ENCODE results near the gene ZNF573. TPM values are rescaled to one million over a fixed set of nuclear protein-coding genes. Genes with fewer than 3 reads are reported as not detected.
"Not testable (repeated sequence)": the region's sequence is repeated elsewhere in the genome, so short reads cannot be mapped to it uniquely, and the experiment has no call there.

Gene ZNF573
- total RNA-seq (7.4 TPM), polyA plus RNA-seq (1.8 TPM)
- long read RNA-seq, donor 1 = 0 reads
- long read RNA-seq, donor 2, partial matches to known transcripts = 49 of 49 reads
- long read RNA-seq, donor 2, other reads (novel, unspliced or antisense) = 0 of 49 reads
- long read RNA-seq, donor 3, partial matches to known transcripts = 21 of 21 reads
- long read RNA-seq, donor 3, other reads (novel, unspliced or antisense) = 0 of 21 reads
- long read RNA-seq, donor 4, partial matches to known transcripts = 23 of 23 reads
- long read RNA-seq, donor 4, other reads (novel, unspliced or antisense) = 0 of 23 reads
- long read RNA-seq, donor 5, partial matches to known transcripts = 0 of 2 reads
- long read RNA-seq, donor 5, other reads (novel, unspliced or antisense) = 0 of 2 reads
- long read RNA-seq, donor 6, partial matches to known transcripts = 18 of 18 reads
- long read RNA-seq, donor 6, other reads (novel, unspliced or antisense) = 0 of 18 reads
- long read RNA-seq, donor 7, partial matches to known transcripts = 20 of 20 reads
- long read RNA-seq, donor 7, other reads (novel, unspliced or antisense) = 0 of 20 reads
- long read RNA-seq, donor 8 = 0 reads
- long read RNA-seq, donor 9, partial matches to known transcripts = 10 of 11 reads
- long read RNA-seq, donor 9, other reads (novel, unspliced or antisense) = 0 of 11 reads
- long read RNA-seq, donor 10 = 0 reads

DNA sequence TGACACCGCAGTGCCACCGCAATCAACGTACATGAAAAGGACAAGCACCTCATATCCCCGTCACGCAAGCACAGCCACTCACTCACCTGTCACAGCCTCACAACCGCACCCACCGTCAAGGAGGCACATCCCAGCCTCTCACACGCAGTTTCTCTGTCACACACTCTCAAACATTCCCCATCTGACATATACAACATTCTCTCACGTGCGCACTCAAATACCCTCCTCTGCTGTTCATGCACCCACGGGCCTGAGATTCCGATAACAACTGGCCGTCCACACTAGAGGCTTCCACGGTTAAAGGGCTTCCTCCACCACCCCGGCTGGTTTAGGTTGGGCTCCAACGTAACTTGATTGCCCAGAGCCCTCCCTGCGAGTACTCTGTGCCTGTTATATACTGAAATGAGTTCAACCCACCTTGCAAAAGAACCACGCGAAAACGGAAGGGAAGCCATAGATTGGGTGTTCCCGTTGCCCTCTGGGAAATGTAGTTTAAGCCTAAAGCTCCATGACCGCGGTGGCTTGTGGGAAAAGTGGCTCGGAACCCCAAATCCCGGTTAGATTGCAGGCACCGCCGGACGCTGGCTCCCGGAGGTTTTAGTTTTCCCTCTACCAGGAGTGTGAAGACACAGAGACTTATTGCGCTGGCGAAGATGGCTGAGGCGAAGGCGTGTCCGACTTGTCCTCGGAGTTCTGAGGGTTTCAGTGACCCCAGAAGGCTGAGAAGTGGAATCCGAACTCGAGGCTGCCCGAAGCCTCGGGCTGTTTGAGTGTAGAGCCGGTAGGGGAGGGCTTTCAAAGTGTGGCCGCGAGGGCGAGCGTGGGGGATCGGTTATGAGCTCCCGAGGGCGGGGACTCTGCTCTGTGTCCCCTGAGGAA is at the start of gene ZNF573:
Gene ZNF573 (minus strand): TSS at position 460 of the 879 bp plus-strand sequence. CDS start 5,857 bp downstream, outside the sequence.
- Histone ChIP-seq H3K36me3 (ENCODE audit: control insufficient read depth in 2 of 2, insufficient read depth in 2 of 2, low read length in 1 of 2) (no peaks in the 10 kb centered on the region), H3K4me3 (ENCODE audit: low read length in 2 of 2) (peak within 1 kb of the TSS; percentile 71 to 82), H3K4me1 (ENCODE audit: control insufficient read depth in 2 of 2, insufficient read depth in 2 of 2, low read length in 2 of 2) (peaks cover 0 to 3% of the 10 kb centered on the region in 2 donors), H3K27me3 (ENCODE audit: control insufficient read depth in 2 of 2, insufficient read depth in 1 of 2, low read length in 1 of 2) (no peaks in the 10 kb centered on the region), H3K27ac (ENCODE audit: low read depth in 1 of 2, low read length in 1 of 2) (peak within 1 kb of the TSS; percentile 90 to 94), H3K9me3 (ENCODE audit: control insufficient read depth in 2 of 2, insufficient read depth in 1 of 2, low read length in 1 of 2) (peaks cover 0 to 1% of the 10 kb centered on the region in 2 donors)
- under 1% methylated on average over 47 of the region's 47 CpGs for WGBS
- DNase-seq (ENCODE audit: low read depth in 6 of 9, low spot score in 9 of 9) = peak; percentile 73 to 96 (median 89)

DNA sequence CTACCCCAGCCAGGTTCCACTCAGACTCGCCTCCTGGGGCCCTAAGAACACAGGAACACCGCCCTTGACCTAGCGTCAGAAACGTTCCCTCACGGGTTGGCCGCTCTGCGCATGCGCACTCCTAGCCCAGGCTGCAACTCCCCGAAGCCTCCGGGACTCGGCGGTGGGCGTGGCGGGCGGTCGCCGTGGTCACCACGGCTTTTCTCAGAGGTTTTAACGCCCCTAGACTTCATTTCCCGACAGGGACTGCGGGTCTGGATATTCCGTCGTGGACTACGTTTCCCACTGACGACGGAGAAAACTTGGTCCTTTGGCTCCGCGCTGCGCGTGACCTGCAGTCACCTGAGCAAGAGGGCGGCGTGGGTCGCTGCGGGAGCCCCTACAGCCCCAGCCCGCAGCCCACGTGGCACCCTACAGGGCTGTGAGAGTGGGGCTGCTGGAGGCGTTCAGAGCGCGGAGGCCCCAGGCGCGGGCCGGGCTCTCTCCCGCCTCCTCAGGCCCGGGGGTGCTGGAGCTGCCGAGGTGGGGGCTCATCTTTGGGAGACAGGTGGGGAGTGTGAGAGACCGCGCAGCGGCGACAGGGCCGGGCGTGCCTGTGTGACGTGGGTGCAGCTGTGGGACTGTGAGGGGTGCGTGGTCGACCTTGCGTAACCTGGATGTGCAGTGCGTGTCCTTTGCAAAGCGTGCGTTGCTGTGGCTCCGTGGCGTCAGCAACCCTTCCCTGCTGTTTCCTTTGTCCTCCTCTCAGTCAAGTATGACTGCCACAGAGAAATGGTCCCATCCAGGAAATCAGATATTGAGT is 38.0 kb upstream of the ZNF573 start:
- Histone ChIP-seq H3K27me3 (ENCODE audit: control insufficient read depth in 2 of 2, insufficient read depth in 1 of 2, low read length in 1 of 2) (peaks cover 0 to 3% of the 10 kb centered on the region in 2 donors), H3K36me3 (ENCODE audit: control insufficient read depth in 2 of 2, insufficient read depth in 2 of 2, low read length in 1 of 2) (no peaks in the 10 kb centered on the region), H3K27ac (ENCODE audit: low read depth in 1 of 2, low read length in 1 of 2) (no peak overlapping the region), H3K4me1 (ENCODE audit: control insufficient read depth in 2 of 2, insufficient read depth in 2 of 2, low read length in 2 of 2) (no peaks in the 10 kb centered on the region), H3K9me3 (ENCODE audit: control insufficient read depth in 2 of 2, insufficient read depth in 1 of 2, low read length in 1 of 2) (peaks cover 2 to 16% of the 10 kb centered on the region in 2 donors), H3K4me3 (ENCODE audit: low read length in 2 of 2) (peak overlapping the region; percentile 27 to 30)
- peak in 2 of 9 donors; percentile 15 to 28 for DNase-seq (ENCODE audit: low read depth in 6 of 9, low spot score in 9 of 9)
- 7% methylated on average over 60 of the region's 60 CpGs for WGBS

DNA sequence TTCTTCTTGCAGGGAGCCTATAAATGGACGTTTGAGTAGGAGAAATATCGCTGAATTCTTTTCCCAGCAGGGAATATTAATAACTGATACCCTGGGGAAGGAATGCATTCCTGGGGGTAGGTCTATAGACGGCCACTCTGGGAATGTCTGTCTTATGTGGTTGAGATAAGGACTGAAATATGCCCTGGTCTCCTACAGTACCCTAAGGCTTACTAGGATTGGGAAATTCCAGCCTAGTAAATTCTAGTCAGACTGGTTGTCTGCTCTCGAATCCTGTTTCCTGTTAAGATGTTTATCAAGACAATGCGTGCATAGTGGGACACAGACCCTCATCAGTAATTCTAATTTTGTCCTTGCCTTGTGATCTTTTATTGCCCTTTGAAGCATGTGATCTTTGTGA is 36.2 kb upstream of the ZNF573 start:
- H3K4me3 ChIP-seq (ENCODE audit: low read length in 2 of 2); H3K27me3 ChIP-seq (ENCODE audit: control insufficient read depth in 2 of 2, insufficient read depth in 1 of 2, low read length in 1 of 2); H3K36me3 ChIP-seq (ENCODE audit: control insufficient read depth in 2 of 2, insufficient read depth in 2 of 2, low read length in 1 of 2); H3K27ac ChIP-seq (ENCODE audit: low read depth in 1 of 2, low read length in 1 of 2); DNase-seq (ENCODE audit: low read depth in 6 of 9, low spot score in 9 of 9); H3K4me1 ChIP-seq (ENCODE audit: control insufficient read depth in 2 of 2, insufficient read depth in 2 of 2, low read length in 2 of 2): not testable (repeated sequence)
- 91% methylated on average over 5 of the region's 5 CpGs for WGBS
- H3K9me3 ChIP-seq (ENCODE audit: control insufficient read depth in 2 of 2, insufficient read depth in 1 of 2, low read length in 1 of 2) = peaks cover 2 to 16% of the 10 kb centered on the region in 2 donors

DNA sequence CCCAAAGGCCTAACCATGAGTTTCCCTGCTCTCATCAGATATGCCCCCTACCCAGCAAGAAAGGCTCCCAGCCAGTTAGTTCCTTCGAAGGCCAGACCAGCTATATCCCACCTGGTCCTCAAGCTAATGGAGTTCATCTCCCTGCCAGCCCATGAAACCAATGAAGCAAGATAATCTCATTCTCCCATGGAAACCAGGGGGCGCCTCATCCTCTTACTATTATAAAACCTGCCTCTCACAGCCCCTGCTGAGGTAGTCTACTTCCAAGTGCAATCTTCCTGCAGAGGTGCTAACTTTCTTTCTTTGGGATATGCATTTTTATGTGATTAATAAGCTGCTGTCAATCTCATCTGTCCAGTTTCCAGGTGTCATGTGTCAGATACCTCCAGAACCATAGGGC is 34.0 kb upstream of the ZNF573 start:
- Histone ChIP-seq H3K36me3 (ENCODE audit: control insufficient read depth in 2 of 2, insufficient read depth in 2 of 2, low read length in 1 of 2) (no peaks in the 10 kb centered on the region), H3K4me1 (ENCODE audit: control insufficient read depth in 2 of 2, insufficient read depth in 2 of 2, low read length in 2 of 2) (no peaks in the 10 kb centered on the region), H3K9me3 (ENCODE audit: control insufficient read depth in 2 of 2, insufficient read depth in 1 of 2, low read length in 1 of 2) (peaks cover 2 to 19% of the 10 kb centered on the region in 2 donors), H3K27me3 (ENCODE audit: control insufficient read depth in 2 of 2, insufficient read depth in 1 of 2, low read length in 1 of 2) (peaks cover 0 to 3% of the 10 kb centered on the region in 2 donors), H3K4me3 (ENCODE audit: low read length in 2 of 2) (no peak overlapping the region), H3K27ac (ENCODE audit: low read depth in 1 of 2, low read length in 1 of 2) (no peak overlapping the region)
- WGBS = 86% methylated on average over 2 of the region's 2 CpGs
- no peak for DNase-seq (ENCODE audit: low read depth in 6 of 9, low spot score in 9 of 9)

DNA sequence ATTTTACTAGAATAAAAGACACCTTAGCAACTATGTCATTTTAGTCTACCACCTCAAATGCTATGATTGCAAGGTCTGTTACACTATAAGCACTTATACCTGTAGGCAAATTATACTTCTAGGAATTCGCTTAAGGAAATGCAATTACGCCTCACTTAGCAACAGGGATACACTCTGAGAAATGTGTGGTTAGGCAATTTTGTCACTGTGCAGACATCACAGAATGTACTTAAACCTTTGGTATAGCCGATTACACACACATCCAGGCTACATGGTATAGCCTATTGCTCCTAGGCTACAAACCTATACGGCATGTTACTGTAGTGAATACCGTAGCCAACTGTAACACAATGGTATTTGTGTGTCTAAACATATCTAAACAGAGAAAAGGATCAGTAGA is 30.0 kb upstream of the ZNF573 start:
- Histone ChIP-seq H3K9me3 (ENCODE audit: control insufficient read depth in 2 of 2, insufficient read depth in 1 of 2, low read length in 1 of 2) (peaks cover 6 to 7% of the 10 kb centered on the region in 2 donors), H3K36me3 (ENCODE audit: control insufficient read depth in 2 of 2, insufficient read depth in 2 of 2, low read length in 1 of 2) (no peaks in the 10 kb centered on the region)
- DNase-seq (ENCODE audit: low read depth in 6 of 9, low spot score in 9 of 9) = no peak

DNA sequence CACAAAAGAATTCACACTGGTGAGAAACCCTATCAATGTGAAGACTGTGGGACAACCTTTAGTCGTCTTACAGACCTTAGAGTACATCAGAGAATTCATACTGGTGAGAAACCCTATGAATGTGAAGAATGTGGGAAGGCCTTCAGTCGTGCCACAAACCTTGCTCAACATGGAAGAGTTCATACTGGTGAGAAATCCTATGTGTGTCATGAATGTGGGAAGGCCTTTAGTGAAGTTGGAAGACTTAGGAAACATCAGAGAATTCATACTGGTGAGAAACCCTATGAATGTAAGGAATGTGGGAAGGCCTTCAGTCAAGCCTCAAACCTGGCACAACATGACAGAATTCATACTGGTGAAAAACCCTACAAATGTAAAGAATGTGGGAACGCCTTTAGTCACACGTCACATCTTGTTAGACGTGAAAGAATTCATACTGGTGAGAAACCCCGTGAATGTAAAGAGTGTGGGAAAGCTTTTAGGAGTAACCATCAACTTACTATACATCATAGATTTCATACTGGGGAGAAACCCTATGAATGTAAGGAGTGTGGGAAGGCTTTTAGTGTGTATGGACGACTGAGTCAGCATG is 24.0 kb upstream of the ZNF573 start:
- H3K27ac ChIP-seq (ENCODE audit: low read depth in 1 of 2, low read length in 1 of 2) = no peak overlapping the region
- DNase-seq (ENCODE audit: low read depth in 6 of 9, low spot score in 9 of 9) = no peak
- no peak overlapping the region for H3K4me3 ChIP-seq (ENCODE audit: low read length in 2 of 2)
- no peaks in the 10 kb centered on the region for H3K27me3 ChIP-seq (ENCODE audit: control insufficient read depth in 2 of 2, insufficient read depth in 1 of 2, low read length in 1 of 2)
- H3K9me3 ChIP-seq (ENCODE audit: control insufficient read depth in 2 of 2, insufficient read depth in 1 of 2, low read length in 1 of 2) = peaks cover 11 to 18% of the 10 kb centered on the region in 2 donors
- H3K36me3 ChIP-seq (ENCODE audit: control insufficient read depth in 2 of 2, insufficient read depth in 2 of 2, low read length in 1 of 2) = no peaks in the 10 kb centered on the region
- H3K4me1 ChIP-seq (ENCODE audit: control insufficient read depth in 2 of 2, insufficient read depth in 2 of 2, low read length in 2 of 2) = no peaks in the 10 kb centered on the region
- 87% methylated on average over 7 of the region's 7 CpGs for WGBS

More for the DNA sequence above, 30.0 kb upstream of the ZNF573 start:
- no peaks in the 10 kb centered on the region for H3K27me3 ChIP-seq (ENCODE audit: control insufficient read depth in 2 of 2, insufficient read depth in 1 of 2, low read length in 1 of 2)
- H3K4me1 ChIP-seq (ENCODE audit: control insufficient read depth in 2 of 2, insufficient read depth in 2 of 2, low read length in 2 of 2) = no peaks in the 10 kb centered on the region
- no peak overlapping the region for H3K27ac ChIP-seq (ENCODE audit: low read depth in 1 of 2, low read length in 1 of 2)
- 98% methylated on average over 5 of the region's 5 CpGs for WGBS
- no peak overlapping the region for H3K4me3 ChIP-seq (ENCODE audit: low read length in 2 of 2)

DNA sequence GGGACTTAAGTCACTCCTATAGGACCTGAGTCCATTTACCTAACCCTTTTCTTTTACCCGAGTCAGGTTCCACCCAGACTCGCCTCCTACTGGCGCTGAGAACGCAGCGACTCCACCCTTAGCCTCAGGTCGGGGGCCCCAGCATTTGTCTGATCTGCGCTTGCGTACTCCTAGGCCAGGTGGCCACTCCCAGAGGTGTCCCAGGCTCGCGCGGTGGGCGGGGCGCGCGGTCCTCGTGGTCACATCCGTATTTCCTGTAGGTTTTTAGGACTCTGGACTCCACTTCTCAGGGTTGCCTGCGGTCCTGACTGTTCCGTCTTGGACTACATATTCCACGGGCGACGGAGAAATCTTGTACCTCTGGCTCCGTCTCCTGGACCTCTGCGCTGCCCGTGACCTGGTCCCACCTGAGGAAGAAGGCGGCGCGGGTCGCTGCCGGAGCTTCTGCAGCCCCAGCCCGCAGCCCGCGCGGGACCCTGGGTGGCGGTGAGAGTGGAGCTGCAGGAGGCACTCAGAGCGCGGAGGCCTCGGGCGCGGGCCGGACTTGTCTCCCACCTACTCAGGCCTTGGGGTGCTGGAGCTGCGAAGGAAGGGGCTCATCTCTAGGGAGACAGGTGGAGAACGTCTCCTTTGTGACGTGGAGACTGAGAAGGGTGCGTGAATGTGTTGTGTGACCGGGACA is 11.0 kb upstream of the ZNF573 start:
- H3K9me3 ChIP-seq (ENCODE audit: control insufficient read depth in 2 of 2, insufficient read depth in 1 of 2, low read length in 1 of 2) = peaks cover 3 to 20% of the 10 kb centered on the region in 2 donors
- no peaks in the 10 kb centered on the region for H3K4me1 ChIP-seq (ENCODE audit: control insufficient read depth in 2 of 2, insufficient read depth in 2 of 2, low read length in 2 of 2)
- no peak overlapping the region for H3K27ac ChIP-seq (ENCODE audit: low read depth in 1 of 2, low read length in 1 of 2)
- H3K36me3 ChIP-seq (ENCODE audit: control insufficient read depth in 2 of 2, insufficient read depth in 2 of 2, low read length in 1 of 2) = no peaks in the 10 kb centered on the region
- no peaks in the 10 kb centered on the region for H3K27me3 ChIP-seq (ENCODE audit: control insufficient read depth in 2 of 2, insufficient read depth in 1 of 2, low read length in 1 of 2)
- H3K4me3 ChIP-seq (ENCODE audit: low read length in 2 of 2) = no peak overlapping the region
- 58% methylated on average over 46 of the region's 46 CpGs for WGBS
- no peak for DNase-seq (ENCODE audit: low read depth in 6 of 9, low spot score in 9 of 9)

All from thymus (tissue), 14 donors.